ENCODE results near the gene PIP5K1C.

The PIP5K1C gene

DNA sequence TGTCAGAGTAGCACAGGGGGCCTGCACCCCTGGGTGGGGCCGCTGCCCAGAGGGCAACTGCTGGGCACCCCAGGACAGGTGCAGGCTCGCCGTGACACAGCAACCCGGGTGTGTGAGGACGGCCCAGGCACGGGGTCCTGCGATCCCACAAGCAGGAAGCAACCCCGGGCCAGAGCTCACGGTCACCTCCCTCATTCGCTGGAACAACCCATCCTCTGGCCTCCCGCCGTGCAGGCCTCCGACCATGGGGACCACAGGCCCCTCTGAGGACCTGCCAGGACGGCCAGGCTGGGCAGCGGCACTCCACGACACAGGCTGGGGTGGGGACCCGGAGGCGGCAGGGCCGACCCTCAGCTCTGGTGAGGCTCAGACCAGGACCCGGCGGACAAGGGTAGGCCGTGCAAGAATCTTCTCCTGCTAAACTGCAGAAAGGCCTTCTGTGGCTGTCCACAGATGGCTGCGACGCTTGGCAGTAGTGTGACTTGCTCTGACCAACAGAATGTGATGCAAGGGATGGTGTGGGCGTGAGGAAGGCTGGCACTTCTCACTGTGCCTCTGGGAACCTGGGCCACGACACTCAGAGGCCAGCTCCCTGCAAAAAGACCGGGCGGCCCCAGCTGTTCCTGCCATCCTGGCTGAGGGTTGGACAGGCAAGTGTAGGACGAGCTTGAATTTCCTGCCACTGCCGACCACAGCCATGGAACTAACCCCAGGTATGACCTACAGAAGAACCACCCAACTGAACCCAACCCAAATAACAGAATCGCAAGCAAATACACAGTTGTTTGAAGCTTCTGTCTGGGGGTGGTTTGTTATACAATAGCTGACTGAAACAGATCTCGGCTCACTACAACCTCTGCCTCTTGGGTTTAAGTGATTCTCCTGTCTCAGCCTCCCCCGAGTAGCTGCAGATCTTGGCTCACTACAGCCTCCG lies 26.5 kb downstream of the PIP5K1C start:
- TF ChIP-seq, protein P1, sequence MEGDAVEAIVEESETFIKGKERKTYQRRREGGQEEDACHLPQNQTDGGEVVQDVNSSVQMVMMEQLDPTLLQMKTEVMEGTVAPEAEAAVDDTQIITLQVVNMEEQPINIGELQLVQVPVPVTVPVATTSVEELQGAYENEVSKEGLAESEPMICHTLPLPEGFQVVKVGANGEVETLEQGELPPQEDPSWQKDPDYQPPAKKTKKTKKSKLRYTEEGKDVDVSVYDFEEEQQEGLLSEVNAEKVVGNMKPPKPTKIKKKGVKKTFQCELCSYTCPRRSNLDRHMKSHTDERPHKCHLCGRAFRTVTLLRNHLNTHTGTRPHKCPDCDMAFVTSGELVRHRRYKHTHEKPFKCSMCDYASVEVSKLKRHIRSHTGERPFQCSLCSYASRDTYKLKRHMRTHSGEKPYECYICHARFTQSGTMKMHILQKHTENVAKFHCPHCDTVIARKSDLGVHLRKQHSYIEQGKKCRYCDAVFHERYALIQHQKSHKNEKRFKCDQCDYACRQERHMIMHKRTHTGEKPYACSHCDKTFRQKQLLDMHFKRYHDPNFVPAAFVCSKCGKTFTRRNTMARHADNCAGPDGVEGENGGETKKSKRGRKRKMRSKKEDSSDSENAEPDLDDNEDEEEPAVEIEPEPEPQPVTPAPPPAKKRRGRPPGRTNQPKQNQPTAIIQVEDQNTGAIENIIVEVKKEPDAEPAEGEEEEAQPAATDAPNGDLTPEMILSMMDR (IDR thresholded peaks at IDR 0.05): no peak

DNA sequence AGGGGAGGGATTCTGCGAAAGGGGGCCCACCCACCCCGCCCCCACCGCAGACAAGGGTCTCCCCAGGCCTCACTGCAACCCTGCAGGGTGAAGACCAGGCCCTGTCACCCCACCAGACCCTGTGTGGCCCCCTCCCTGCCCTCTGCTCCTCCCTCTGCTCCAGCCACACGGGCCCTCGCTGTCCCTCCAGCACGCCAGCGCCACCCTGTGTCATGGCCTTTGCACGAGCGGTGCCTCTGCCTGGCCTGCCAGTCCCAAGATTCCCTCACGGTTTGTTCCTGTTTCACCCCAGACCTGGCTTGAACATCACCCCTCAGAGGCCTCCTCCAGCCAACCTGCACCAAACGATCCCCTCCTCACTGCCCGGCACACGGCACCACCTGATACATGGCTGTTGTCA lies 27.3 kb downstream of the PIP5K1C start:
- TF ChIP-seq, protein P1 (IDR thresholded peaks at IDR 0.05): no peak

DNA sequence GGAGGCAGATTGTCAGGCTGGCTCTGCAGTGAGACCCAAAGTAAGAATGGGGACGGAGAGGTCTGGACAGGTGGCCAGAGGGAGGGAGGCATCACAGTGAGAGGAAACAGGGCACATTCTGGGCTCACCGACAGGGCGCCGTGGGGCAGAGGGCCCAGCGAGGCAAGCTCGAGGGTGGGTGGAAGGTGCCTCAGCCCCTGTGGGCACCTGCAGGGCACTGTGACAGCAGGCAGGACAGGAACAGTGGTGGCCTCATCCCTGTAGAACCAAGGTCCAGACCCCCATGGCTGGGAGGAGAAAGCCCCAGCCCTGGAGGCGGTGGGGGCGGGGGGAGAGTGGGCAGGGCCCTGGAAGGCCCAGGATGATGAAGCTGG lies 27.7 kb downstream of the PIP5K1C start:
- TF ChIP-seq, protein P1 (IDR thresholded peaks at IDR 0.05): no peak

DNA sequence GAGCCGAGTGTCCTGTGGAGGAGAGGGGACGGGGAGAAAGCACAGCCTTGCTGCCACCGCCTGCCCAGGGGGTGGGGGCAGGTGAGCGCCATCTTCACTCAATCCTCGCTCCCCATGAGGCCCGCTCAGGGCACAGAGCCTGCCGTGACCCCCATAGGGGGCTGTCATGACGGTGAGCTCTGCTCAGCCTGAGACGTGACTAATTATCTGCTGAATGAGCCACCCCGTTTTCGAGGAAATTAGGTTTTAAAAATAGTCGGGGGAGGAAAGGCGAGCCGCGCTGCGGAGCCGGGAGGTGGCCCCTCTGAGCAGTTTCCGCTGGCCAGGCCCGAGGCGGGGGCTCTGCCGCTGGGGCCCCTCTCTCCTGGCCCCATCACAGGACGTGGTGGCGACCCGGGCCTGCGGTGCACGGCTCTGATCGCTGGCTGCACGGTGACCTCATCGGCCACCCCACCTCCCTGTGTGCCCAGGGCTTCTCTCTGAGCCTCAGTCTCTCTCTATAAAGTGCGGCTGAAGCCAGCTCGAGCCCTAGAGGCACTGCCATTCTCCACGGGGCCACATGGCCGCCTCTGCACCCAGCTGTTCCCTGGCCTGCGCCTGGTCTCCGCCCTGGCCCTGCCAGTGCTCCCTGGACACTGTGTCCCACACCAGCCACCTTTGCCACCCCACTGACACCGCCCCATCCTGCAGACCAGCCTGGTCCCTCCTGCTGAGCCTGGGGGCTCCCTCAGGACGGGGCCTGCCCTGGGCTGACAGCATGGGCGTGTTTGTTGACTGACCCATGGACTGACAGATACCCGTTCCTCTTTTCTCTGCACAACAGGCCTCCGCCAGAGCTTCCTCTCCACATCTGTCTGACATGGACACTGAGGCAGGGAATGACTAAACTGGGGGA lies 28.3 kb downstream of the PIP5K1C start:
- TF ChIP-seq, protein P1 (IDR thresholded peaks at IDR 0.05): no peak

DNA sequence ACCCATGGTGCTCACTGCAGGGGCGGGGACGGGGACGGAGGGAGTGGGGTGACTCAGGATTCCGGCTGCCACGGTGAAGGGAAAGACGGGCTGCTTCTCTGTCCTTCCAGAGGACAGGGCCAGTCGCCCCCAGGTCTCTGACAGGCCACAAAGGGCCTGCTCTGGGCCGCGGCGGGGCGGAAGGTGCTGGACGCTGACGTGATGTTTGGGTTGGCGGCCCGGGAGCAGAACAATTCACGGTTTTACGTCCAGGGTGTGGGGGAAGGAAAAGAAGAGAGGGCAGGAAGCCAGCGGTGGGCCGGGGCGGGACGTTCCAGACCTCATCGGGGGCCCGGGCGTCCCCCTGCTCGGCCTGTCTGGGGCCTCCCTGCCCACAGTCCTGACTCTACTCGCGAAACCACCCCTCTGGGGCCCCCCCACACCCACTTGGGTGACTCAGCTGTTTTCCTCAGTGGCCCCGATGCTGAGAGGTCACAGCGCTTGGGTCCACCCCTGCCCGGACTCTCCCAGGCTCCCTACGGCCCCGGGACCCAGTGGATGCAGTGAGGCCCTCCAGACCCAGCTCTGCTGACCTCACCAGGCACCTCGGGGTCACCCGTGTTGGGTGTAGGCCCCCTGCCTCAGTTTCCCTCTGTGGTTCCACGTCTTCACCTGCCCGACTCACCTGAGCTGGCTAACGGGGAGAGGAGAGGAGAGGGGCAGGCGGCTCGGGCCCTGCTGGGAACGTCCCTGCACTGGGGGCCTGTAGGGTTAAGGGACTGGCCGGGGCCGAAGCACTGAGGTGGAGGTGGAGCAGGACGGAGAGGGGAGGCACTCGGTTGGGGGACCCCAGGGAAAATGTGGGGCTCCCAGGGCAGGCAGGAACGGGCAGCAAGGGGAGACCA lies 29.2 kb downstream of the PIP5K1C start:
- TF ChIP-seq, protein P1 (IDR thresholded peaks at IDR 0.05): no peak

DNA sequence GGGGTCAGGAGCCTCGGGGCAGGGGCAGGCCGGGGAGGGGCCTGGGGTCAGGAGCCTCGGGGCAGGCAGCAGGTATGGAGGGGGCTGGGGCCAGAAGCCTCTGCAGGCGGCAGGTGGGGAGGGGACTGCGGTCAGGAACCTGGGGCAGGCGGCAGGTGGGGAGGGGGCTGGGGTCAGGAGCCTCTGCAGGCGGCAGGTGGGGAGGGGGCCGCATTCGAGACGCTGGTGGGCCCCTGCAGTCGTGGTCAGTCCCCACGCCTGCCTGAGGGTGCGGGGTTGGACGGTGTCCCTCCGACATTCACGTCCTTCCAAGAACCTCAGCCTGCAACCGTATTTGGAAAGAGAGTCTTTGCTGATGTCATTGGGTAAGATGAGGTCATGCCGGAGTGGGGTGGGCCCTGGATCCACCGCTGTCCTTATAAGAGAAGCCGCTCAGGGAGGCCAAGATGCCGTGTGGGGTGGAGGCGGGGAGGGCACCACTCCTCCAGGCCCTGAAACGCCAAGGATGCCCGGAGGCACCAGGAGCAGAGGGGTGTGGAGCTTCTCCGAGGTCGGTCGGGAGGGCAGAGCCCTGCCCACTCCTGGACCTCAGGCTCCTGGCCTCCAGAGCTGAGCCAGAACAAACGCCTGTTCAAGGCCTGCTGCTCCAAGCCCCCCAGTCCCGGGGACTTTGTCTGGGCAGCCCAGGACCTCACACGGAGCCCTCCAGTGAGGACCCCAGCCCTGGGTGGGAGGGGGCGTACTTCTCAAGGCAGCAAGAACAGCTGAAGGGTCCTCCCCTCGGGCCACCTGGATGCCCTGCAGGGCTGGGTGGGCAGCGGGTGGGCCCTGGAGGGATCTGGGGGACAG lies 30.1 kb downstream of the PIP5K1C start:
- TF ChIP-seq, protein P1 (IDR thresholded peaks at IDR 0.05): no peak

All from LNCAP (cell line).